ENCODE measurements around the gene TMEM106A. TPM values are rescaled to one million over a fixed set of nuclear protein-coding genes. Genes with fewer than 3 reads are reported as not detected.
A peak's percentile ranks its signal among the peaks of the same experiment; 100 is the strongest.

TMEM106A gene
- total RNA-seq, 2 experiments from 2014 or later, result 6.3 to 6.4 TPM

GRCh38 chr17:43170140-43170765 lies 41.4 kb upstream of the TMEM106A start:
- H3K9me3 ChIP-seq (ENCODE audit: control insufficient read depth in 1 of 2, insufficient read depth in 1 of 2, low read length in 2 of 2), result no peaks in the 10 kb centered on the region
- H3K36me3 ChIP-seq (ENCODE audit: insufficient read depth, low read length), result no peaks in the 10 kb centered on the region
- intact Hi-C loops (cut with DNase I, micrococcal nuclease), result loop anchor here (1.0 to 5.0 kb wide), 5 partner anchors 41 to 313 kb away; partner anchors contain the start of genes BRCA1 (in 2 of the 2), DHX8 (in 2 of the 2), RPL27 (in 1 of the 2) and TMEM106A (in 1 of the 2)
- Mint-ChIP-seq H3K27me3 (no peaks in the 10 kb centered on the region), H3K27ac (no peak overlapping the region), H3K4me1 (ENCODE audit: low read depth) (peaks cover 20% of the 10 kb centered on the region), H3K9me3 (no peaks in the 10 kb centered on the region), H3K36me3 (ENCODE audit: low read depth) (peaks cover 7% of the 10 kb centered on the region), H3K4me3 (no peak overlapping the region)
- peak overlapping the region; percentile 98 for H3K27ac ChIP-seq (ENCODE audit: low read depth in 1 of 2, low read length in 2 of 2)
- ChIA-PET CTCF (interaction anchor here (0.6 to 1.4 kb wide), 2 partner anchors 172 to 499 kb away, joined by 3 to 6 read pairs; partner anchors contain the start of gene RPL27), POLR2A (interaction anchor here (0.5 to 1.7 kb wide), 11 partner anchors 25 to 782 kb away, joined by 3 to 9 read pairs (median 4); partner anchors contain the start of genes BRCA1, DHX8 and STAT3)
- DNase-seq (peak; percentile 76 to 97 (median 82)), ATAC-seq (ENCODE audit: poor library complexity) (peak; percentile 79)
- H3K4me3 ChIP-seq (ENCODE audit: low read length), result peak overlapping the region; percentile 71
- no peak for TF ChIP-seq CTCF (IDR thresholded peaks at IDR 0.05)
- no peaks in the 10 kb centered on the region for H3K27me3 ChIP-seq (ENCODE audit: control insufficient read depth in 1 of 2, insufficient read depth in 2 of 2, low read length in 2 of 2)
- H3K4me1 ChIP-seq (ENCODE audit: insufficient read depth, low read length), result peaks cover 47% of the 10 kb centered on the region

- intact Hi-C loops (cut with DNase I, micrococcal nuclease), result loop anchor here (1.0 to 5.0 kb wide), 7 partner anchors 40 to 312 kb away; partner anchors contain the start of genes BRCA1 (in 2 of the 2), DHX8 (in 2 of the 2), TMEM106A (in 2 of the 2) and RPL27 (in 1 of the 2)
Observed at GRCh38 chr17:43170766-43171585, 40.7 kb upstream of the TMEM106A start, which contains the start of gene NBR1. Gene NBR1, plus strand, starts transcription at chr17:43171214. Its CDS starts 4,586 bp downstream, at chr17:43175800.

More at GRCh38 chr17:43170766-43171585, 40.7 kb upstream of the TMEM106A start, which contains the start of gene NBR1:
- Mint-ChIP-seq H3K27me3 (no peaks in the 10 kb centered on the region), H3K9me3 (no peaks in the 10 kb centered on the region), H3K27ac (no peak within 1 kb of the TSS), H3K36me3 (ENCODE audit: low read depth) (peaks cover 14% of the 10 kb centered on the region), H3K4me1 (ENCODE audit: low read depth) (peaks cover 27% of the 10 kb centered on the region), H3K4me3 (no peak within 1 kb of the TSS)
- no peaks in the 10 kb centered on the region for H3K27me3 ChIP-seq (ENCODE audit: control insufficient read depth in 1 of 2, insufficient read depth in 2 of 2, low read length in 2 of 2)
- peaks cover 5% of the 10 kb centered on the region for H3K36me3 ChIP-seq (ENCODE audit: insufficient read depth, low read length)
- peak within 1 kb of the TSS; percentile 98 for H3K27ac ChIP-seq (ENCODE audit: low read depth in 1 of 2, low read length in 2 of 2)
- ChIA-PET CTCF (interaction anchor here (1.0 to 1.4 kb wide), 8 partner anchors 41 to 347 kb away, joined by 3 to 10 read pairs (median 3); partner anchors contain the start of genes BECN1, DHX8, IFI35 and RPL27), POLR2A (interaction anchor here (0.5 to 2.3 kb wide), 28 partner anchors 13 to 1989 kb away, joined by 3 to 25 read pairs (median 4); partner anchors contain the start of genes BECN1, BRCA1, DHX8 and EIF1)
- no peaks in the 10 kb centered on the region for H3K9me3 ChIP-seq (ENCODE audit: control insufficient read depth in 1 of 2, insufficient read depth in 1 of 2, low read length in 2 of 2)
- H3K4me1 ChIP-seq (ENCODE audit: insufficient read depth, low read length), result peaks cover 47% of the 10 kb centered on the region
- ATAC-seq (ENCODE audit: poor library complexity) (peak; percentile 76), DNase-seq (peak; percentile 90 to 99 (median 92))
- TF ChIP-seq CTCF (IDR thresholded peaks at IDR 0.05), result no peak
- peak within 1 kb of the TSS; percentile 71 for H3K4me3 ChIP-seq (ENCODE audit: low read length)

Measured in CD4-positive, alpha-beta T cell (primary cell).